Fibroblast of skin of abdomen (primary cell): ENCODE measurements around the gene TTC9.
A peak's percentile ranks its signal among the peaks of the same experiment; 100 is the strongest.
"Not testable (repeated sequence)": the region's sequence is repeated elsewhere in the genome, so short reads cannot be mapped to it uniquely, and the experiment has no call there.

Source experiments
- DNase-seq: peaks from one replicate; pipeline ENCODE4 v3.0.0-alpha.2; 2013

The TTC9 gene

DNA sequence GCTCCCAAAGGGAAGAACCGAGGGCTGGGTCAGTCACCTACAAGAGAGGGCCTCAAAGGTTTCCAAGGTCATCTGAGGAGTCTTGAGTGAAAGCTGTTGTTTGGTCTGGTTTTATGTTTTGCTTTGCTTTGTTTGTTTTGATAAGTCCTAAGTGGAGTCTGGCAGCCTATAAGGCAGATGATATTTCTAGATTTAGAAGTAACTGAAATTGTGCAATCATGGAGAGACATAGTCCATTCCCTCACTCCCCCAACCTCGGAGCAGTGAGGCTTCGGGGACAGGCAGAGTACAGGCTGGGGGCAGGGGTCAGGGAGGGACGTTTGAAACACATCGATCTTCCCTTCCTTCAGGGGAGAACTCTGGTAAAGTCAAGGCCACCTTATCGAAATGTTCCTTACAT, 42.3 kb downstream of the TTC9 start:
- DNase-seq = no peak

DNA sequence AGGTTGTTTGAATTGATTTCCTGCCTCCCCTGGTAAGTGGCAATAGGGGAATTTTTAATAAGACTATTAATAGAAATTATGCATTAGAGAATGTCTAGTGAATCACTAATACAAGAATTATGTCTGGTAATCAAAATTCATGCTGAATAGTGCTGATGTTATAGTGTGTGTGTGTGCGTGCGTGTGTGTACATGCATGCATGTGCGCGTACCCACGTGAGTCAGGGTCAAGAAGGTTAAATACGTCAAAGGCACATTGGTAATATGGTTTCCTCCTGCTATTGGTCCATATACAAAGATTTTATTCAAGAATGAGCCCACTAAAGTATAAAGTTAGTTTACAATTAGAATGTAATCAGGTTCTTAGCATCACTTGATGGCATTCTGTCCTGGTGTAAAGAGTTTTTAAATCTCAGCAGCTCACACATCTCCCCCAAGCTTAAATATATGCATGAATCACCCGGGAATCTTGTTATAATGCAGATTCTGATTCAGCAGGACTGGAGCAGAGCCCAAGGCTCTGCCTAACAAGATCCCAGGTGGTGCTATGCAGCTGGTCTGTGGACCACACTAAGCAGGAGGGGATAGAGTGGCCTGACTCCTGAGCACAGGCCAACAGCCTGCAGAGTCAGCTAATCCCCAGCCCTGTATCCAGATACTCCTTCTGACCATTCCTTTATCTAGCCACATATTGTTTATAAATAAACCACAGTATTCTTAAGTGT, 43.9 kb downstream of the TTC9 start:
- no peak for DNase-seq

DNA sequence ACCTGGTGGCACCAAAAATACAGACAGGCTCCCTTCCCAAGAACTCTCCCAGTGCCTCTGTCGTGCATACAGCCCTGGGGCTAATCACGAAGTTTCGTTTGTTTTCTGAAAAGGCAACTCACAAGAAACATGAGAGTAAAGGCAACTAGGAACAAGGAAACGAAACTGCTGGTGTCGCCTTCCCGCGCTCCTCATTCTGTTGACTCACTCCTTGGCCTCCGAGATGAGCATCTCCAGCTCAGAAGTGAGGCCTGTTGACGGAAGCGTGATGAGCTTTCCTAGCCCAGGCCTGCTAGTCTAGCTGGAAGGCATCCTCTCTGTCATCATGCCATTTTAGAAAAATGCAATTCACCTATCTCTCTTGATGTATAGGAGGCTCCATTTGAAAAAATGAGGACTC, 50.5 kb downstream of the TTC9 start:
- no peak for DNase-seq

DNA sequence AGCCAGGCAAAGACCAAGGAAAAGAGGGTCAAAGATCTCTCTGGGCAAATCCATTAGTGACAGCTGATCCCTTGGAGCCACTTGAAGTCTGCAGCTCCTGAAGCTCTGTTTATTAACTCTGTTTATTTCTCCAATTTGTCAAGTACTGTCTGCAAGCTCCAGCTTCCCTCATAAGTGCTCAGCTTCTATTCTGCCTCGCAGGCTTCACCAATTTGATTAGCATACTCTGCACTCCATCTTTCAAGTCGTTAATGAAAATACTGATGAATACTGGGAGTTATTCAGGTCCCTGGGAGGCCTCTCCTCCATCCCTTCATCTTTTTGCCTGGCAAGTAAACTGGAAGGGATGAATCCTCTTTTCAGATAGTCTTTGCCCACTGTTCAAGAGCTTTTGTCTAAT, 54.3 kb downstream of the TTC9 start:
- no peak for DNase-seq

DNA sequence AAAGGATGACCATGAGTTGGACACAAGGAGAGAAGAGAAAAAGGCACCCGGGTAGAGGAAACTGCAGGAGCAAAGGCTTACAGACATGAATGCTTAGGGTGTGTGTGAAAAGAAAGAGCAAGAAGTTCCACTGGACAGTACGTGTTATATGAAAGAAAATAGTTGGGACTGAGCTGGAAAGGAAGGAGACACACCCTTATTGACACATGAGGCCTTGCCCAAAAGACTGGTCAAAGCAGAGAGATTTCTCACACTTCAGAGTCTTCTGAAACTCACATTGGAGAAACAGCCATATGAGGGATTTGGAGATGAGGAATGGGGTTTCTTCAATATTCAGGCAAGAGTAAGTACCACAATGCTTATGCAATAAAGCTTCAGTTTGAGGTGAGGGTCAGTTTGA, 56.0 kb downstream of the TTC9 start:
- no peak for DNase-seq

DNA sequence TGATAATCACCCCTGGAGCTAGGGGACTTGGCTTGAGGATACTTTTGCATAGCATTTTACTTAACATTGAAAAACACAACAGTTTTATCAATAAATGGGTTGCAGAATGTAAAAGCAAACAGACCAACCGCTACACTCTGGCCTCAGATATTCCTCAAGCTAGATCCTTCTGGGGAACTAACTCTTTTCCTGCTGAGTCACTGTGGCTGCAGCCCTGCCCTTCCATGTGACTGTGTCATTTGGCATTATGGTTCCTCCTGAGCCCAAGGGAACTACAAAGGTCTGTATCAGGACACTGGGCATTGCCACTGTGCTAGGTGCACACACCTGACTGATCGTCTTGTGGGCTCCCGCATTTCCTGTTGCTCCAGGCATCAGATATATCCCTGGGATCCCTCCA, 56.6 kb downstream of the TTC9 start:
- no peak for DNase-seq

DNA sequence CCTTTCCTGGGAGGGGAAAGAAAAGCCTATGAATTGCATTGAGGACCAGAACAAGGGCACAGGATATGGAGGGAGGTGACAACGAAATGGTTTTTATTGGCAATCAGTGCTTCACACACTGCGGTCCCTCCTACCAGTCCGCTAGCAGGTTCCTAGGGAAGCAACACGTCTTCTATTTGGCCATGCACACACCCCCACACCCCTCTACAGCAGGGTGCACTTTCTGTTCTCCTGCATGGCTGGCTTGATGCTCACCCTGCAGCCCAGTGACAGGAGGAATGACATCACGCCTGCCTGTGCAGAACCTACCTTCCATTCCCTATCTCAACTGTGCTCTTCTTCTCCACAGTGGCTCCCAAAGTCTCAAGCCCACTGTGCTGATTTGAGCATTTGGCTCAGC, 57.9 kb downstream of the TTC9 start:
- no peak for DNase-seq

DNA sequence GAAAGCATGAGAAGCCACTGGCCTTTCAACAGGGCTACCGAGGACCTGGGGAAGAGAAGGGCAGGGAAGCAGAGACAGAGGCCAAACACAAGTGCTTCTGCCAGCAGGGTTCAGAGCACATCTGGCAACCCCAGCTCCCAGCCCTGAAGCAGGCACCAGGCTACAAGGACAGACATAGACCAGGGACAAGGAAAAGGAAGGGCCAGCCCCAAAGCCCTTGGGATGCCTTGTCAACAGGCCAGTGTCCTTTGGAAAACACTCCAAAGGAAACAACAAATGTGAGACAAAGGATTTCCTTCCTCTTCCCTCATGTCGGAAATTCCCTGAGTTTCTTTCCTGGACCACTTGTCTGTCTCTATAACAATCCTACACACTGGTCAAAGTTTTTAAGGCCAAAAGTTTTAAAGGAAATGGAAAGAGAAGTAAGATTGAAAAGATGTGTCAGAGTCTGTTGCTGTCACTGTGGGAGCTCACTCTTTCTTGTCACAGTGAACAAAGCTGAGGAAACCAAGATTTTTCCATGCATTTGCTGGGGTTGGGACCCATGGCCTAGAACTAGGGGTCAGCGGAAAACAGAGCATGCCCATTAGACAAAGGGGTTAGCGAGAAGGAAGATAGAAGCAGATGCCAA, 59.4 kb downstream of the TTC9 start:
- no peak for DNase-seq

DNA sequence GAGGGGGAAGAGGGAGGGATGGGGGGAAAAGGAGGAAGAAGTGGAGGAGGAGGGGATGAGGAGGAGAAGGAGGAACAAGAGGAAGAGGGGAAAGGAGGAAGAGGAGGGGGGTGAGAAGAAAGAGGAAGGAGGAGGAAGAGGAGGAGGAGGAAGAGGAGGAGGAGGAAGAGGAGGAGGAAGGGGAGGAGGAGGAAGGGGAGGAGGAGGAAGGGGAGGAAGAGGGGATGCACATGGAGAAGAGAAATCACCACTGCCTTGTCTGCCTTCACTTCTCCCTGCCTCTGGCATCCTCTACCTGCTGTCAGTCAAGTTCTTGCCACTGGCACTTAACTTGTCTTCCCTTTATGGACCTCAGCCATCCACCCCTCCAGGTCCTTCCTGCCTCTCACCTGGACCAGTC, 59.9 kb downstream of the TTC9 start:
- no peak for DNase-seq

DNA sequence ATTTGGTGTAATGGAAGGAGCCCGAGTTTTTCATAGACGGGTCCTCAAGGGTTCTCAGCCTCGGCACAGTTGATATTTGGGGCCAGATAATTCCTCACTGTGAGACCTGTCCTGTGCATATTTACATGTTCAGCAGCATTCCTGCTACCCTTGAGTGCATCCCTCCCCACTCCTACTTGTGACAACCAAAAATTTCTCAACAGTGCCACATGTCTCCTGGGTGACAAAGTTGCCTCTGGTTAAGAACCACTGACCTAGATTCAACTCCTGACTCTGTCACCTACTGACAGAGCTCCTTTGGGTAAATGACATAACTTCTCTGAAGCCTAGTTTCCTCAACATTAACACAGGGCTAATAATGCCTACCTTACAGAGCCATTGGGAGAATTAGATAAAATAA, 60.4 kb downstream of the TTC9 start:
- DNase-seq = no peak

DNA sequence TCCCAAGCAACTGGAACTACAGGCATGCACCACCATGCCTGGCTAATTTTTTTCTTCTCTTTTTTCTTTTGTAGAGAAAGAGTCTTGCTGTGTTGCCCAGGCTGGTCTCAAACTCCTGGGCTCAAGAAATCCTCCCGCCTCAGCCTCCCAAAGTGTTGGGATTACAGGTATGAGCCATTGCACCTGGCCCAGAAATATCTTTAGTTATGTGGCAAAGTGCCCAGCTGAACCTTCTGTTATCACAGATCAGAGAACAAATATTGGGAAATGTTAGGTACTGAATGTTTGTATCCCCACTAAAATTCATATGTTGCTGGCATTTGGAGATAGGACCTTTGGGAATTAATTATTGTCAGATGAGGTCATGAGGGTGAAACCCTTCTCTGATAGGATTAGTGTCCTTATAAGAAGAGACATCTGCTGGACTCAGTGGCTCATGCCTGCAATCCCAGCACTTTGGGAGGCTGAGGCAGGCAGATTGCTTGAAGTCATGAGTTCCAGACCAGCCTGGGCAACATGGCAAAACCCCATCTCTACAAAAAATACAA, 62.0 kb downstream of the TTC9 start:
- not testable (repeated sequence) for DNase-seq

DNA sequence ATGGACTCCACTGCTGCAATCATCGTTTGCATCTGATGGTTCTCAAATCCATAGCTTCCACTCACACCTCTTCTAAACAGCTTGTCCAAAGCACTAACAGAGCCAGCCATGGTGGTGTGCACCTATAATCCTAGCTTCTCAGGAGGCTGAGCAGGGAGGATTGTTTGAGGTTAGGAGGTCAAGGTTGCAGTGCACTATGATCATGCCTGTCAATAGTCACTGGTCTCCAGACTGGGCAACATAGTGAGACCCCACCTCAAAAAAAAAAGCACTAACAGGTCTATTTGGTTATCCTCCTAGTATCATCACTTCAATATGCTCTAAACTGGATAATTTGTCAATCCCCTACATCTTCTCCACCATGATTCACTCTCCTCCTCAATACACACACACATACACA, 63.2 kb downstream of the TTC9 start:
- no peak for DNase-seq

DNA sequence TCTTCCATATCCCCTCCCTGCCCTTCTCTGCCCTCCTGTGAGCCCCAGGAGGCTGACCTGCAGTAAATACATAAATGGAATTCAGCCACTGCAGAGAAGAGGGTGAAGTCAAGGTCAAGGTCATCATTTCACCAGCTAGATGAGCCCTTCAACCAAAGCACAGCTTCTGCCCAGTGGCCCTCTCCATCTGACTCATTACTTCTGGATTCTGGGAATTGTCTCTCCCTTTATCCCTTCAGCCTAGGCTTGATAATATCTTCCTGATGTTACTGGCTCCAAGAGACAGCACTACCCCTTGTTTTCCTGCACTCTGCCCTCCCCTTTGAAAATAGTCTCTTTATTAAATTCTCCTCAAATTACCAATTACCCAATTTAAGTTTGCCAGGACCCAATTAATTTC, 64.5 kb downstream of the TTC9 start:
- no peak for DNase-seq

DNA sequence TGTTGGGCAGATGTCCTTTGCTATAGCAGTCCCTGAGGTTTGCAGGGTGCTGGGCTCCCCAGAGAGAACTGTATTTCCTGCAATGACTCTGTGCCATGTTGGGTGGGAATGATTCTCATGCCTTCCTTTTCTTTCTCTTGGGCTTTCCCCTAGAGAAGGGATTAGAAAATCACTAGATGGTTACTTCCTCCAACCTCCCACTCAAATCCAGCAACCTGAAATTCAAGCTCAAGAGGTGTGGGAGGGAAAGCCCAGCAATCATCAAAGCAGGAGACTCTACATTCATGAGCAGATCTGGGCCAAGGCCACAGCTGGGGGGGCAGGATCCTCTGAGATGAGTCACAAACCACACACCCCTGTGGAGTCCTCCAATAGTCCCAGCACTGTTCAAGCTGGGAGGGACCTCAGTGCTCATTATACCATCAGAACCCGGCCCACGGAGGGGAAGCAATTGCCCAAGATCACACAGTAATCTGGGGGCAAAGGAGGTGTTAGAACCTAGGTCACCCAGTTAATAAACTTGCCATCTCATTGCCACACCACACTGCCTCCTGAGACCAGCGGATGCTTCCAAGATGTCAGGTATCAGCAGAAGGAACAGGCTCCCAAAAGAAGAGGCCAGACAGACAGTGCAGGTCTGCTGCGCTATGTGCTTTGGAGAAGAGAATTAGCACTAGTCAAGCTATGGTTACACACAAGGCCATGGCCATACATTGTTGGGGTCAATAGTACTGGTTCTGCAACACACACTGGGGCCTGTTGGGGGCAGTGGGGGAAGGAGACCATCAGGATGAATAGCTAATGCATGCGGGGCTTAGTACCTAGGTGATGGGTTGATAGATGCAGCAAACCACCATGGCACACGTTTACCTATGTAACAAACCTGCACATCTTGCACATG, 65.7 kb downstream of the TTC9 start:
- peak; percentile 48 for DNase-seq

DNA sequence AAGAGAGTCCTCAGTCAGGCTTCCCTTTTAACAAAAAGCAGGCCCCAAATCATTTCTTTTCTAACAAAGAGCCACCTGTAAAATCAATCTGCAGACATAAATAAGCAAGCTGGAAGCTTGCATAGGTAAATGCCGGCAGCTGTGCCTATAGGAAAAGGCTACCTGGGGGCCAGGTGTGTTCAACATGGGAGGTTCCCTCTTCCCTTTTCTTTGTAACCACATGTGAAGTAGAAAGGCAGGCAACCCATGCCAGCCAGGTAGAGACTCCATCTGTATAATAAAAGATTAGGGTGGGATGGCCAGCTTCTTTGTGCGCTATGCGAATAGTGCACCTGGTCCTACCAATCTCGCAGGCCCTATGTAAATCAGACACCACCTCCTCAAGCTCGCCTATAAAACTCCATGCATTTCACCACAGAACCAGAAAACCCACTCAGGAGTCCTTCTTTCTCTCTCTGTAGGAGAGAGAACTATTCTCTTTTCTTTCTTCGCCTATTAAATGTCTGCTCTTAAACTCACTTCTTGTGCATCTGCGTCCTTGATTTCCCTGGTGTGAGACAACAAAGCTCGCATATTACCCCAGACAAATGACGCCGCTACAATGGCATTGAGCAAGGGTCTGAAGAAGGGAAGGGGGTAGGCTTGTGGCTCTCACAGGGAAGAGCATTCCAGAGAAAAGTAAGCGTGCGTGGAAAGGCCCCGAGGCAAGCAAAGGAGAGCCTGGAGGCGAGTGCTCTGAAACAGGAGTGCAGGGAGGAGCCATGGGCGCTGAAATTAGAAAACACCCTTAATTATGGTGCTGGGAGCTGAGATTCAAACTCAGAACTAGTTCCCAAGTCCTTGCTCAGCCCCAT, 67.2 kb downstream of the TTC9 start:
- no peak for DNase-seq

DNA sequence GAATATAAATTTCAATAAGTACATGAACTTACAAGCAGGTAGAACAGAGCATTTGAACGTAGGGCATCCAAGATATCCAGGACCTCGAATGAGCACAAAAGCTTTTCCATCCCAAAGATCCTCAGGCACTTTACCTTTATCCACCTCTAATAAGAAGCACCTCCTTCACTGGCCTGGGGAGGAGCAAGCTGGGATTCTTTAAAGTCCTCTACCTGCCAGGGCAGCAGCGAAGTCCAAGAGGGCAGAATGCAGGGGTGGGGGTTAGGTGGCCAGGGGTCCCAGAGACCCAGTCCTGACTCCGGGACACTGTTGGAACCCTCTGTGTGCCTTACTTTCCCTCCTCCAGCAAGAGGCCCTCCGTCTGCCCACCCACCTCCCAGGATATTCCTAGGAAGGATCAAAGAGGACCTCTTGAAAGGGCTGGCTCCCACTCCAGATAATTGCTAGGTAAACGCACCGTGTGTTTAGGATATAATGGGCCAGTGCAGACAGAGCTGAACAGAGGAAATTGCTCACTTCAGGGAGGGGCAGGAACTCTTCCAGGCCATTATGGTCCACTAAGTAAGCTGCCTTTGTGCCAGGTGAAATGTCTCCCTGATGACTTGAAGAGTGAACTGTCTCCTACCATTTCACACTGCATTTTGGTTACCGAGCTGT, 68.1 kb downstream of the TTC9 start:
- DNase-seq = no peak

DNA sequence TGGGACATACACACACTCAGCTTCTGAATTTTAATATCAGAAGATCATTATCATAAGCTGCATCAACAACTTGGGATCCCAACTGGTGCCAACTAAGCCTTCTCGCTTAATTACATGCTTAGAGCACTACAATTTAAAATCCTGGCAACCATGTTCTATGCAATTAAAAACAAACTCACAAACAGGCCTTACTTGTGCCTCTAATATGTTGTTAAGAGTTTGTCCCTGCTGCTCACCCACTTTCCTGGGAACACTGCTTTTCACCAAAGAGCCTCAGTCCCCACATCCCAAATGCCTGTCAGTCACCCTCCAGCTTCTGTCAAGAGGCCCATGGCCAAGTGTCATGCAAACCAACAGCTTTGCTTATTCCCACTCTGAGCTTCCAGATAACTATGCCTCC, 69.7 kb downstream of the TTC9 start:
- no peak for DNase-seq

DNA sequence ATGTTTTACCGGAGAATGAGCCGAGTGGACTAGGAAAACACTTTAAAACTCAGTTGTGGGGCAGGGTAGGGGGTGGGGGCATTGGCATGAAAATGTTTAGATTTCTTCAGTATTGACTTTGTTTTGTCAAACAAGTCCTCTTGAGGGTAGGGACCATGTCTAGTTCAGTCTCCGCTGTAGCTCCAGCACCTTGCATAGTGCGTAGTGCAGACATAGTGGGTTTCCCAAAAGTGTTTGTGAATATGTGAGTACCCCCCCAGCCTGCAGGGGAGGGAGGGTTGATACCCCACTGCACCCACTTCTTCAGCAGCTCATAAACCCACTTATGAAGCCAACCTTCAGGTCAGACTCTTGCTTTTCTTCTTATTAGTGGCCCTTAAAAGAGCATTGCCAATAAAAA, 71.4 kb downstream of the TTC9 start:
- no peak for DNase-seq

DNA sequence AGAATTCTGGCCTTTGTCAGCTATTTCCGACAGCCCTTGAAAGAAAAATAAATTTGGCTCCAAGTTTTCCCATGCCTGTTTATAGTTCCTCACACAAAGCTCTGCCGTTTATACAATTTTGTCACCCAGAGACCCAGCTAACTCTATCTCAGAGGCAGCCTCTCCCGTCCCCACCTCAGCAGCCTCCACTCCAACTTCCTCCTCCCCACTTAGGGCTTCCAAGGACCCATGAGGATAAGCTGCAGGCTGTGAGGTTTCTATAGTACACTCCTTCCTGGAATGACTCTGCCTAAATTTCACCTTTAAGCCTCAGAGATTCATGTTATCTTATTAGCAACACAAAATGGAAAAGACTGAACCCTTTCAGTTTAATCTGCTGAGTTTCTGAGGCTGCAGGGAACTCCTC, 71.8 kb downstream of the TTC9 start:
- no peak for DNase-seq

DNA sequence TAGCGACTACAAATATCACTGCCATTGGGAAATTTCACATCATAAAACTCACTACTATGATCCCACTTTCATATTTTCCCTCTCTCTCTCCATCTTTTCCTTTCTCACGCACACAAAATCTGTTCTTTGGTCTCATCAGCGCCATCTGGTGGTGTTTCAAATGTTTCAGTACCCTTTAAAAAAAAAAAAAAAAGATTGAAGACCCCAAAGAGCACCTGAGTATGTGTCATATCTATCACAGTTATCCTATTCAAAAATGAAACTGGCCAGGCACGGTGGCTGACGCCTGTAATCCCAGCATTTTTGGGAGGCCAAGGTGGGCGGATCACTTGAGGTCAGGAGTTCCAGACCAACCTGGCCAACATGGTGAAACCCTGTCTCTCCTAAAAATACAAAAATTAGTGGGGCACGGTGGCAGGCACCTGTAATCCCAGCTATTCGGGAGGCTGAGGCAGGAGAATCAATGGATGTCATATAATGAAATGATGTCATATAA, 72.4 kb downstream of the TTC9 start:
- DNase-seq = peak; percentile 55

DNA sequence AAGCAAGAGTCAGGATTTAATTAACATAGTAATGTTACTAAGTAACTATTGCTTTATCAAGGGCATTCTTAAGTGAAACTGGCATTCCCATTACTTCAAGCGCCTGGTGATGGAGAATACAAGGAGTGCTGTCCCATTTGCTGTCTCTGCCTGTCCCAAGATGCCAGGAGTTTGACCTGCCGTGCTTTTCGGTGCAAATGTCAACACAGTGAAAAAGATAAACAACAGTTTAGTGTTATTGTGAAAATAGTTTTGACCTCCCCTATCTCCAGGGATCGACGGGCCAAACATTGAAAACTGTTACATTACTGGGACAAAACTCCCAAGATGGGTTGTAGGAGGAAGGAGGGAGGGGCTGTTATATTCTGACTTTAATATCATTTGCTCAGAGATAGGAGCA, 74.8 kb downstream of the TTC9 start:
- no peak for DNase-seq

DNA sequence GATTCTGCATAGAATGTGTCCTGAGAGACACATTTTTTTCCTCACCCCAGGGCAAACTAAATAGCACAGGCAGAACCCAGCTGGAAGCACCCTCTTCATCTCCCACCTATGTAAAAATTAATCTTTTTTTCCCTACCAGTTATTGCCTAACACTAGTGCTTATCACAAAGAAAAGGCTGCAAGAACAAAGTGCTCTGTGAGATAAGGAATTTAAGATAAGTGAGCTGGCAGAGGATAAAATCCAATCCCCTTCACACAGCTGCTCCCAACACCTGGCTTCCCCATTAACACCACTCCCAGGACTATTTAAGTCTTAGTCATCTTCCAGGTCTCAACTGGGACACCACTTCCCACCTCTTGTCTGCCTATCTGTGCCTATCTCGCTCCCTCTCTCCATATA, 75.2 kb downstream of the TTC9 start:
- DNase-seq = no peak
